ENCODE results near the gene NABP1.

NABP1 gene

GRCh38 chr2:191645032-191645431 is 32.9 kb upstream of the NABP1 start:
- H4K20me1 ChIP-seq (ENCODE audit: insufficient read depth, low read length), result no peaks in the 10 kb centered on the region
- ATAC-seq (ENCODE audit: insufficient read depth, low read depth) (no peak), DNase-seq (no peak)
- H3K27me3 ChIP-seq (ENCODE audit: insufficient read depth, low read length, poor library complexity), result no peaks in the 10 kb centered on the region
- no peak overlapping the region for H3K27ac ChIP-seq (ENCODE audit: low read length)
- peaks cover 8% of the 10 kb centered on the region for H3K4me1 ChIP-seq (ENCODE audit: insufficient read depth, low read length)
- no peak for TF ChIP-seq EZH2 (IDR thresholded peaks at IDR 0.05; ENCODE audit: borderline replicate concordance, low read depth, low read length, severe bottlenecking)
- no peak for TF ChIP-seq CTCF (IDR thresholded peaks at IDR 0.05; ENCODE audit: borderline replicate concordance, extremely low read depth, low read length, poor library complexity, severe bottlenecking)
- no peaks in the 10 kb centered on the region for H3K36me3 ChIP-seq (ENCODE audit: insufficient read depth, low read length)
- no peak overlapping the region for H3K4me3 ChIP-seq (ENCODE audit: low read depth in 1 of 2, low read length in 2 of 2)
- H2AFZ ChIP-seq (ENCODE audit: low read depth, low read length), result no peak overlapping the region
- no peaks in the 10 kb centered on the region for H3K79me2 ChIP-seq (ENCODE audit: insufficient read depth, low read length)
- no peak overlapping the region for H3K9ac ChIP-seq (ENCODE audit: low read depth, low read length)
- H3K4me2 ChIP-seq (ENCODE audit: insufficient read depth, low read length), result no peak overlapping the region
- no peaks in the 10 kb centered on the region for H3K9me3 ChIP-seq (ENCODE audit: insufficient read depth, low read length, severe bottlenecking)

GRCh38 chr2:191645434-191646162 is 32.3 kb upstream of the NABP1 start:
- H3K27ac ChIP-seq (ENCODE audit: low read length), result no peak overlapping the region

GRCh38 chr2:191646163-191646902 is 31.6 kb upstream of the NABP1 start:
- ATAC-seq (ENCODE audit: insufficient read depth, low read depth), result no peak
- Histone ChIP-seq H3K27ac (ENCODE audit: low read length) (no peak overlapping the region), H3K4me1 (ENCODE audit: insufficient read depth, low read length) (no peaks in the 10 kb centered on the region), H2AFZ (ENCODE audit: low read depth, low read length) (no peak overlapping the region), H3K9ac (ENCODE audit: low read depth, low read length) (no peak overlapping the region), H4K20me1 (ENCODE audit: insufficient read depth, low read length) (no peaks in the 10 kb centered on the region), H3K4me2 (ENCODE audit: insufficient read depth, low read length) (no peak overlapping the region), H3K4me3 (ENCODE audit: low read depth in 1 of 2, low read length in 2 of 2) (no peak overlapping the region), H3K9me3 (ENCODE audit: insufficient read depth, low read length, severe bottlenecking) (no peaks in the 10 kb centered on the region), H3K27me3 (ENCODE audit: insufficient read depth, low read length, poor library complexity) (no peaks in the 10 kb centered on the region), H3K79me2 (ENCODE audit: insufficient read depth, low read length) (no peaks in the 10 kb centered on the region), H3K36me3 (ENCODE audit: insufficient read depth, low read length) (no peaks in the 10 kb centered on the region)
- TF ChIP-seq CTCF (IDR thresholded peaks at IDR 0.05; ENCODE audit: borderline replicate concordance, extremely low read depth, low read length, poor library complexity, severe bottlenecking) (no peak), EZH2 (IDR thresholded peaks at IDR 0.05; ENCODE audit: borderline replicate concordance, low read depth, low read length, severe bottlenecking) (no peak)
- no peak for DNase-seq

More at GRCh38 chr2:191645434-191646162, 32.3 kb upstream of the NABP1 start:
- no peak overlapping the region for H3K4me3 ChIP-seq (ENCODE audit: low read depth in 1 of 2, low read length in 2 of 2)
- no peaks in the 10 kb centered on the region for H3K9me3 ChIP-seq (ENCODE audit: insufficient read depth, low read length, severe bottlenecking)
- no peak overlapping the region for H3K4me2 ChIP-seq (ENCODE audit: insufficient read depth, low read length)
- H2AFZ ChIP-seq (ENCODE audit: low read depth, low read length), result no peak overlapping the region
- no peaks in the 10 kb centered on the region for H3K36me3 ChIP-seq (ENCODE audit: insufficient read depth, low read length)
- no peak overlapping the region for H3K9ac ChIP-seq (ENCODE audit: low read depth, low read length)
- no peak for ATAC-seq (ENCODE audit: insufficient read depth, low read depth)
- H4K20me1 ChIP-seq (ENCODE audit: insufficient read depth, low read length), result no peaks in the 10 kb centered on the region
- H3K4me1 ChIP-seq (ENCODE audit: insufficient read depth, low read length), result peaks cover 3% of the 10 kb centered on the region
- H3K27me3 ChIP-seq (ENCODE audit: insufficient read depth, low read length, poor library complexity), result no peaks in the 10 kb centered on the region
- DNase-seq, result no peak
- no peaks in the 10 kb centered on the region for H3K79me2 ChIP-seq (ENCODE audit: insufficient read depth, low read length)
- TF ChIP-seq EZH2 (IDR thresholded peaks at IDR 0.05; ENCODE audit: borderline replicate concordance, low read depth, low read length, severe bottlenecking), result no peak

- Histone ChIP-seq H3K4me1 (ENCODE audit: insufficient read depth, low read length) (no peaks in the 10 kb centered on the region), H3K4me2 (ENCODE audit: insufficient read depth, low read length) (no peak overlapping the region), H2AFZ (ENCODE audit: low read depth, low read length) (no peak overlapping the region), H3K79me2 (ENCODE audit: insufficient read depth, low read length) (no peaks in the 10 kb centered on the region), H3K9ac (ENCODE audit: low read depth, low read length) (no peak overlapping the region), H3K27ac (ENCODE audit: low read length) (no peak overlapping the region), H3K27me3 (ENCODE audit: insufficient read depth, low read length, poor library complexity) (no peaks in the 10 kb centered on the region), H4K20me1 (ENCODE audit: insufficient read depth, low read length) (no peaks in the 10 kb centered on the region), H3K4me3 (ENCODE audit: low read depth in 1 of 2, low read length in 2 of 2) (no peak overlapping the region), H3K9me3 (ENCODE audit: insufficient read depth, low read length, severe bottlenecking) (no peaks in the 10 kb centered on the region), H3K36me3 (ENCODE audit: insufficient read depth, low read length) (no peaks in the 10 kb centered on the region)
- DNase-seq, result no peak
- TF ChIP-seq CTCF (IDR thresholded peaks at IDR 0.05; ENCODE audit: borderline replicate concordance, extremely low read depth, low read length, poor library complexity, severe bottlenecking) (no peak), EZH2 (IDR thresholded peaks at IDR 0.05; ENCODE audit: borderline replicate concordance, low read depth, low read length, severe bottlenecking) (no peak)
- ATAC-seq (ENCODE audit: insufficient read depth, low read depth), result no peak
These were observed 28.4 kb upstream of the NABP1 start for GRCh38 chr2:191649519-191649918.
